Thoracic aorta (tissue), 2 donors: ENCODE data around the gene TMEM114. TPM values are rescaled to one million over a fixed set of nuclear protein-coding genes. Genes with fewer than 3 reads are reported as not detected.

Source experiments
- ATAC-seq: fragments of 150-250 bp; one replicate; pipeline ENCODE4 v1.8.0; 2017; ENCODE audit warnings: low read depth; ENCODE audit not compliant: insufficient number of reproducible peaks, low FRiP score
- DNase-seq: peaks from one replicate; pipeline ENCODE4 v3.0.0-alpha.2; 2020; ENCODE audit warnings: low spot score
- H3K27ac ChIP-seq, 2 donors: fragments of 200-600 bp; sonication (generic); 1 replicate in 1 of 2; 2 replicates in 1 of 2; pipeline ENCODE4 v1.5.1; 2016; ENCODE audit warnings: mild to moderate bottlenecking in 2 of 2, moderate library complexity in 2 of 2
- H3K27me3 ChIP-seq: fragments of 200-600 bp; sonication (generic); replicated peaks from 2 replicates; pipeline ENCODE4 v1.6.0; 2016; ENCODE audit warnings: mild to moderate bottlenecking; ENCODE audit not compliant: insufficient read depth
- H3K36me3 ChIP-seq: fragments of 200-600 bp; sonication (generic); one replicate; pipeline ENCODE4 v1.5.1; 2016
- H3K4me1 ChIP-seq, 2 donors: fragments of 200-600 bp; sonication (generic); 1 replicate in 1 of 2; 2 replicates in 1 of 2; pipeline versions ENCODE4 v1.5.1 to v1.6.0; 2016; ENCODE audit warnings: low read depth in 2 of 2, mild to moderate bottlenecking in 1 of 2; ENCODE audit not compliant: control insufficient read depth in 1 of 2
- H3K4me3 ChIP-seq: fragments of 200-600 bp; sonication (generic); 2 replicates; pipeline ENCODE4 v1.5.1; 2016; ENCODE audit warnings: mild to moderate bottlenecking
- H3K9me3 ChIP-seq: fragments of 200-600 bp; sonication (generic); 2 replicates; pipeline ENCODE4 v1.5.1; 2016
- total RNA-seq, 2 donors: library from RNA; depleted of rRNA; stranded (reverse); fragments of >200 nt; gene quantifications; one replicate each; pipeline versions ENCODE4 v1.1.0 to v1.2.3, GENCODE V29; 2016
- TF ChIP-seq, protein P1 (sequence below): fragments of 200-600 bp; sonication (generic); IDR thresholded peaks from one replicate; pipeline ENCODE4 v1.5.1; 2019; ENCODE audit warnings: antibody characterized with exemption

Gene TMEM114
- total RNA-seq, 2 donors from 2014 or later, result not detected

DNA sequence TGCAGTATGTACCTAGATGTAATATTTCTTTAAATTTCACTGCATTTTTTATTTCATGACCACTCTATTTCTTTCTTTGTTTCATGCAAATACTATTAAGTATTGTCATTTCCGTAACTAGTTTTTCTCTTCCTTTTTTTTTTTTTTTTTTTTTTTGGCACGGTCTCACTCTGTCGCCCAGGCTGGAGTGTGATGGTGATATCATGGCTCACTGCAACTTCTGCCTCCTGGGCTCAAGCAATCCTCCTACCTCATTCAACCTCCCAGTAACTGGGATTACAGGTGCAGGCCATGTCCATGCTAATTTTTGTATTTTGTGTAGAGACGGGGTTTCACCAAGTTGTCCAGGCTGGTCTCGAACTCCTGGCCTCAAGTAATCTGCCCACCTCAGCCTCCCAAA lies 70.7 kb downstream of the TMEM114 start:
- DNase-seq (no peak), ATAC-seq (no peak)
- H3K4me3 ChIP-seq, result no peak overlapping the region
- no peak overlapping the region for H3K27ac ChIP-seq
- no peaks in the 10 kb centered on the region for H3K4me1 ChIP-seq
- no peaks in the 10 kb centered on the region for H3K36me3 ChIP-seq
- no peaks in the 10 kb centered on the region for H3K9me3 ChIP-seq
- TF ChIP-seq, protein P1, sequence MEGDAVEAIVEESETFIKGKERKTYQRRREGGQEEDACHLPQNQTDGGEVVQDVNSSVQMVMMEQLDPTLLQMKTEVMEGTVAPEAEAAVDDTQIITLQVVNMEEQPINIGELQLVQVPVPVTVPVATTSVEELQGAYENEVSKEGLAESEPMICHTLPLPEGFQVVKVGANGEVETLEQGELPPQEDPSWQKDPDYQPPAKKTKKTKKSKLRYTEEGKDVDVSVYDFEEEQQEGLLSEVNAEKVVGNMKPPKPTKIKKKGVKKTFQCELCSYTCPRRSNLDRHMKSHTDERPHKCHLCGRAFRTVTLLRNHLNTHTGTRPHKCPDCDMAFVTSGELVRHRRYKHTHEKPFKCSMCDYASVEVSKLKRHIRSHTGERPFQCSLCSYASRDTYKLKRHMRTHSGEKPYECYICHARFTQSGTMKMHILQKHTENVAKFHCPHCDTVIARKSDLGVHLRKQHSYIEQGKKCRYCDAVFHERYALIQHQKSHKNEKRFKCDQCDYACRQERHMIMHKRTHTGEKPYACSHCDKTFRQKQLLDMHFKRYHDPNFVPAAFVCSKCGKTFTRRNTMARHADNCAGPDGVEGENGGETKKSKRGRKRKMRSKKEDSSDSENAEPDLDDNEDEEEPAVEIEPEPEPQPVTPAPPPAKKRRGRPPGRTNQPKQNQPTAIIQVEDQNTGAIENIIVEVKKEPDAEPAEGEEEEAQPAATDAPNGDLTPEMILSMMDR, result no peak
- no peaks in the 10 kb centered on the region for H3K27me3 ChIP-seq

Other genes starting within 250 kb of the TMEM114 start
- gene METTL22, start 31.2 kb upstream of the TMEM114 start, total RNA-seq, result 10 to 100 TPM; 19.6 to 34.6 TPM
- 1 to 10 TPM; 9.3 to 9.8 TPM for gene ABAT, start 84.1 kb upstream of the TMEM114 start, total RNA-seq
- 1 to 10 TPM; 1.8 to 3.2 TPM for gene TMEM186, start 207.1 kb upstream of the TMEM114 start, total RNA-seq
- 10 to 100 TPM; 22.9 to 59.3 TPM for gene PMM2, start 207.3 kb upstream of the TMEM114 start, total RNA-seq